B cell (primary cell): ENCODE measurements around the gene SIGLEC8.

Source experiments
- CTCF ChIP-seq: fragments of 200-600 bp; IDR thresholded peaks from one replicate; pipeline ENCODE4 v1.8.0; 2022; ENCODE audit warnings: antibody characterized with exemption, mild to moderate bottlenecking
- EZH2 ChIP-seq: IDR thresholded peaks from 2 replicates; pipeline ENCODE4 v1.6.1; 2012; ENCODE audit warnings: borderline replicate concordance, low read depth, mild to moderate bottlenecking, moderate library complexity, low read length; ENCODE audit not compliant: insufficient read depth, poor library complexity, severe bottlenecking

- no peak for TF ChIP-seq EZH2
- no peak for TF ChIP-seq CTCF
These were observed 10.2 kb downstream of the SIGLEC8 start for GRCh38 chr19:51448011-51448410.
